ENCODE measurements around the gene E2F2. TPM values are rescaled to one million over a fixed set of nuclear protein-coding genes. Genes with fewer than 3 reads are reported as not detected.

Gene E2F2
- total RNA-seq, 1 experiment from 2014 or later: 4.7 TPM

GRCh38 chr1:23463286-23463685, 67.7 kb downstream of the E2F2 start:
- DNase-seq (ENCODE audit: low spot score): no peak

DNA sequence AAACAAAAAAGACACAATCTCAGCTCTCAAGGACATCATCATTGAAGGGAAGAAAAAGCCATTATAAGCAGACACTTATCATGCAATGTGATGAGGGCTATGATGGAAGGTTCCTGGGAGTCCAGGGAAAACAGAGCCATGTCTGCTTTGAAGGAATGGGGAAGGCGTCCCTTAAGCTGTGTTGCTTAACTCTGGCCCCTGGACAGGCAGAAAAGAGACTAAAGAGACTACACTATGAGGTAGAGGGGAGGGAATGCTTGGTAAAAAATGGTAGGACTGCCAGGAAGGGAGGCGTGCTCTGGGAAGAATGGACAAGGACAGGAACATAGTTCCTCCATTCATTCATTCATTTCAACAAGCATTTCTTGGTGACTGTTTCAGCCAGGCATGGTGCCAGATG, 68.3 kb downstream of the E2F2 start:
- DNase-seq (ENCODE audit: low spot score): no peak

DNA sequence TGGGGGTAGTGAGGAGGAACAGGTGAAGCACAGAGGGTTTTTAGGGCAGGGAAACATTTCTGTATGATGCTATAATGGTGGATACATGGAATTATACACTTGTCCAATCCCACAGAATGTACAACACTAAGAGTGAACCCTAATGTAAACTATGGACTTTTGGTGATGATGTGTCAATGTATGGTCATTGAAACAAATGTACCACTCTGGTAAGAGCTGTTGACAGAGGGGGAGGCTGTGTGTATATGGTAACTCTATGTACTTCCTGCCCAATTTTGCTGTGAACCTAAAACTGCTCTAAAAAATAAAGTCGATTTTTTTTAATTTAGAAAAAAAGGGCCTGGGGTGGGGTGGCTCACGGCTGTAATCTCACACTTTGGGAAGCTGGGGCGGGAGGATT, 70.0 kb downstream of the E2F2 start:
- DNase-seq (ENCODE audit: low spot score): no peak

DNA sequence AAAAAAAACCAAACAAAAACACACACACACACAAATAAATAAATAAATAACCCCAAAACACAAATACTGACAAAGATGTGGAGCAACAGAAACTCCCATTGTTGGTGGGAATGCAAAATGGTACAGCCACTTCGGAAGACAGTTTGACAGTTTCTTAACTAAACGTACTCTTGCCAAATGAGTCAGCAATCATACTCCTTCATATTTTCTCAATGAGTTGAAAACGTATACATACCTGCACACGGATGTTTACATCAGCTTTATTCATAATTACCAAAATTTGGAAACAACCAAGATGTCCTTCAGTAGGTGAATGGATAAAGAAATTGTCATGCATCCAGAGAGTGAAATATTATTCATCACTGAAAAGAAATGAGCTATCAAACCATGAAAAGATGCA, 70.5 kb downstream of the E2F2 start:
- DNase-seq (ENCODE audit: low spot score): no peak

- DNase-seq (ENCODE audit: low spot score): no peak
Measured at GRCh38 chr1:23459338-23459757, 71.7 kb downstream of the E2F2 start.

Other genes starting within 250 kb of the E2F2 start
- gene HNRNPR, start 186.9 kb downstream of the E2F2 start, total RNA-seq (2014; rRNA removed; shearing (Covaris generic)): 101 and 130 TPM in 2 replicates
- 2.7 and 2.9 TPM in 2 replicates for gene ZNF436, start 161.4 kb downstream of the E2F2 start, total RNA-seq (2014; rRNA removed; shearing (Covaris generic))
- gene TCEA3, start 106.5 kb downstream of the E2F2 start, total RNA-seq (2014; rRNA removed; shearing (Covaris generic)): 2.1 and 2.3 TPM in 2 replicates
- 3.1 and 4.3 TPM in 2 replicates for gene ASAP3, start 47.1 kb downstream of the E2F2 start, total RNA-seq (2014; rRNA removed; shearing (Covaris generic))
- 1.3 and 3.4 TPM in 2 replicates for gene ID3, start 28.3 kb upstream of the E2F2 start, total RNA-seq (2014; rRNA removed; shearing (Covaris generic))
- gene RPL11, start 160.6 kb upstream of the E2F2 start, total RNA-seq (2014; rRNA removed; shearing (Covaris generic)): 1,290 and 1,388 TPM in 2 replicates
- 32.9 and 36.8 TPM in 2 replicates for gene ELOA, start 212.2 kb upstream of the E2F2 start, total RNA-seq (2014; rRNA removed; shearing (Covaris generic))
- gene PITHD1, start 247.2 kb upstream of the E2F2 start, total RNA-seq (2014; rRNA removed; shearing (Covaris generic)): 103 TPM in 2 replicates

All from HT-29 (cell line).